HT-29 (cell line): Measurements from ENCODE around the gene KIF2A. TPM values are rescaled to one million over a fixed set of nuclear protein-coding genes. Genes with fewer than 3 reads are reported as not detected.
A peak's percentile ranks its signal among the peaks of the same experiment; 100 is the strongest.

ENCODE experiments used
- DNase-seq: peaks from one replicate; pipeline ENCODE4 v3.0.0-alpha.2; 2015; ENCODE audit warnings: low spot score
- total RNA-seq: library from RNA; depleted of rRNA; stranded (reverse); fragments of >200 nt; shearing (Covaris generic); gene quantifications from 2 replicates; pipeline ENCODE4 v1.2.3, GENCODE V29; 2014

KIF2A gene
- total RNA-seq, 1 experiment from 2014 or later, result 14.9 TPM

- no peak for DNase-seq
These were observed 21.4 kb downstream of the KIF2A start for GRCh38 chr5:62327138-62328053.

DNA sequence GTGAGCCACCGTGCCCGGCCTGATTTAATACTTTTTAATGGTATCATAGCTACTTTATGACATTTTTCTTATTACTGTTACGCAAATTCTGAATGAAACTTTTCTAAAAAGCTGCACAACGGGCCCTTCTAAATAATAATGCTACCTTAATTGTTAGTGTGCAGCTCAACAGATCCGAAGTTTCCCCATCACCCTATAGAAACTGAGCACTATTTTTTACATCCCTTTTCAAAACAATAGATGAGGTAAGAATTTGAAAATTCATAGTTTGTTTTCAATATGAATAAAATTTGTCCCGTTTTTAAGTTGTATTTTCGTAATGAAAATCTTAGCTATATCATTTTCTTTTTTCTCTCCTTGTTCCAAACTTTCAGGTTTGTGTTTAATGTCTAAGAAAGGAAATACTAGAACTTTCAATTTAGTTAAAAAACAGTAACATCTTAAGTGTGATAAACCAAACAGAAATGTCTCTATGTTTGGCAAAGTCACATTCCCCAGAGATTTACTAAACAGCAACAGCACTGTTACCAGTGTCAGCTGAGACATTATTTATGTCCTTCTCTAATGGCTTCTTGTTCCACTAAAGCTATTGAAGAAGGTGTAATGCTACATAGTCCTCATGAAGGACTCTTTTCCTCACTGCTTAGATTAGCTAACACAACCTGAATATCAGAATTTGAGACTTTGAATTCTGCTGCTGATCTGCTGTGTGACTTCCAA is 22.9 kb downstream of the KIF2A start:
- DNase-seq, result no peak

GRCh38 chr5:62330302-62330701 is 24.3 kb downstream of the KIF2A start:
- no peak for DNase-seq

GRCh38 chr5:62331921-62332320 is 25.9 kb downstream of the KIF2A start:
- DNase-seq, result no peak

DNA sequence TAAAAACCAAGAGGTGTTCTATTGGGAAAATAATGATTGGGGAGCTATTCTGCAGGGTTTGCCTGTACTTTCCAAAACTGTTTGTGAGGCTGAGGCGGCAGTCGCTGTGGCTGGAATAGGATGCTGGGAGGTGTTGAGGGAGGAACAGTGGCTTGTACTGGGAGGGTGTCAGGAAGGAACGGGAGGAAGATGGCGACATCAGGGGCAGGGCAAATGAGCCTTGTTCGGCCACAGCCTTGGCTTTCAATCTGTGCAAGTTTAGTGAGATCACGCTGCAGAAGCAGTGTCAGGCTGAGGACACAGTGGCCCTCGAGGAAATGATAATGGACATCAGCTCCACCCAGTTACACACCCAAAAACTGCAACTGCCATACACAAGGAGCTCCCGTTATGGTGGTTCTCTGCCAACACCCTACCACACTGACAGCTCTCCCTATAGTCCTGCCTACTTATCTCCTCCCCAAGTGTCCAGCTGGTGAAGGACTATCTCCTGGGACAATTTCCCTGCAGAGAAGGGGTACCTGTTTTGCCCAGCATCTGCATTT is 27.3 kb downstream of the KIF2A start:
- DNase-seq, result no peak

DNA sequence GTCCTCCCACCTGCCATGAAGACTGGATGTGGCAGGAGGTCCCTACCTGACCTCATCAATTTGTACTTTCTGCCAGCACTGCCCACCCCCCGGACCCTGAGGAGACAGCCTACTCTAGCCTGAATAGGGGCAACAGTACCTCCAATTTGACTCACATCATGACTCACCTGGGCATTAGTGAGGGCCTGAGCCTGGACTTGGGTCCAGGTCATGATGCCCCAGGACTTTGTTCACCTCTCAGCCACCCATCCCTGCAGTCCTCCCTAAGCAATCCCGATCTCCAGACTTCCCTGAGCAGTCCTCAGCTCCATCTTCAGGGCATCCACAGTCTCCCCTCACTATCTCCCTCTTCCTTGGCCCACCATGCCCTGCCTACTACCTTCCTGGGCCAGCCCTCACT is 28.1 kb downstream of the KIF2A start:
- DNase-seq, result no peak

- DNase-seq, result peak; percentile 51
These were observed 34.4 kb downstream of the KIF2A start for GRCh38 chr5:62340392-62340791.

DNA sequence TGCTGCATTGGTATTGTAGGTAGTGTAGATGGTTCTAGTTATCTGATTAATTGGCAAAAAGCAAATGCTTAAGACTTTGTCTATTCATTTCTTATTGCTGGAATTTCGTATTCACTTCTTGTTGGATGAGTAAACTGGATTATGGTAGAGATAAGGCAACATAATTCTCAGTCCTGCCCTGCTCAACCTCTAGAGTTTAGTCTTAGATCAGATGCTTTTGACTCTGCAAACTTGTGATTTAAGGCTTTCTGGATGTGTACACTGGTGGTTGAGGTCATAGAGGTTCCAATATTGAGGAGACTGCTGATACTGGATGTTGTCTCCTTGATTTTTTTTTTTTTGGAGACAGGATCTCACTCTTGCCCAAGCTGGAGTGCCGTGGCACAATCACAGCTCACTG is 35.0 kb downstream of the KIF2A start:
- DNase-seq, result no peak

DNA sequence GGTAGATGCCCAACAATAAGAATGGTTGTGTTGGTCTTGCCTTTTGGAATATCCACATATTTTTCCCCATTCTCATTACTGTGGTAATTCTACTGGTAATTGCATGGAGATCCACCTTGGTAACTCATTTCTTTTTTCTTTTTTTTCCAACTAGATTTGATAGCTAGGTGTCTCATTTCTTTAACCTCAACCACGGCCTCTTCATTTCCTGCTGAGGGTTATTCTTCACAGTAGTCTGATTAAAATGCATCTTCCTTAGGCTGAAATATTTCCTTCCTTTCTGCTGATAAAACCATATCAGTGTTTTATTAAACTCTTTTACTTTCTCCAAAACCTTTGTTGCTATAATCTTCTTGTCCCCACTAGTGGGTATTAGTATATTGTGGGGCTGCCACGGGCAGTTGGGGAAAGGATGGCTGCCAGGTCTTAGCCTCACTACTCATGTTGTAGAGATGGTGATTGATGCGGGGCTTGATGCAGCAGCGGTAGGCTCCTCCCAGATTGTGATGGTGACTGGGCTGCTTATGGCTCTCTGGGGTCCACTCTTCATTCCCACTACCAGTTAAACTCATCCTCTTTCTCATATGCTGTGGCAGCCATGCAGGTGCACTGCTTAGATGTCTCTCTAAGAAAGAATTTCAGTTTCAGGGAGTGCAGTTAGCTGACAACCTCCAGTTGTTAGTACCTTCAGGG is 35.9 kb downstream of the KIF2A start:
- DNase-seq, result no peak

- no peak for DNase-seq
These were observed 36.5 kb downstream of the KIF2A start for GRCh38 chr5:62342476-62342837.

- DNase-seq, result no peak
These were observed 37.4 kb downstream of the KIF2A start for GRCh38 chr5:62343428-62343827.

- DNase-seq, result no peak
These were observed 40.7 kb downstream of the KIF2A start for GRCh38 chr5:62346748-62347147.

GRCh38 chr5:62347928-62348327 is 41.9 kb downstream of the KIF2A start:
- DNase-seq, result no peak

DNA sequence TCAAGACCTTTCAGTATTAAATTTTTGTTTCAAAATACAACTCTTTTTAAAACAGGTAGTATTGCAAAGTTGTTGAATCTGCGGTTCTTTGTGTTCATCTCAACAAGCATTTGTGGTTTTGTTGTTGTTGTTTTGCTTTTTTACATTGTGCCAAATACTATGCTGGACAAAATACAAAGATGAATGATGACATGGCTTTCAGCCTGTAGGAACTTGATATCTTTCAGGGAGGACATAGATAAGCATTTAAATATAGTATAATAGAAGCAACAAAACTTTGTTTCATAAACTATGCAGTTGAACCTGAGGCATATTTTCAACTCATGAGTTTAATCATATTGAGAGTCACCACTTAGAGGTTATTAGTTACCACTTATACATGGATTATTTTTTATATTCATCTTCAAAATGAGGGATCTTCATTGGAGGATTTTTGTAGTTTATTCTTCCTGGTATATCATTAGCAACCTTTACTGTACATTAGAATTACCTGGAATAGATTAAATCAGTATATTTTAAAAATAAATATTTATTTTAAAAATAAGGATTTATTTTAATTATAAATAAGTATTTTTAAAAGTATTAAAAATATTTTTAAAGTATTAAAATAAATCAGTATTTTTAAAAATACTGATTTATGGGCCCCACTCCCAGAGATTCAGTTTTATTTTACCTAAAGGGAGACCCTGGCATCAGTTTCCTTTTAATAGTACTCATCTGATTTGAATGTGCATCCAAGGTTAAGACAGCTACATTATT is 42.9 kb downstream of the KIF2A start:
- no peak for DNase-seq

DNA sequence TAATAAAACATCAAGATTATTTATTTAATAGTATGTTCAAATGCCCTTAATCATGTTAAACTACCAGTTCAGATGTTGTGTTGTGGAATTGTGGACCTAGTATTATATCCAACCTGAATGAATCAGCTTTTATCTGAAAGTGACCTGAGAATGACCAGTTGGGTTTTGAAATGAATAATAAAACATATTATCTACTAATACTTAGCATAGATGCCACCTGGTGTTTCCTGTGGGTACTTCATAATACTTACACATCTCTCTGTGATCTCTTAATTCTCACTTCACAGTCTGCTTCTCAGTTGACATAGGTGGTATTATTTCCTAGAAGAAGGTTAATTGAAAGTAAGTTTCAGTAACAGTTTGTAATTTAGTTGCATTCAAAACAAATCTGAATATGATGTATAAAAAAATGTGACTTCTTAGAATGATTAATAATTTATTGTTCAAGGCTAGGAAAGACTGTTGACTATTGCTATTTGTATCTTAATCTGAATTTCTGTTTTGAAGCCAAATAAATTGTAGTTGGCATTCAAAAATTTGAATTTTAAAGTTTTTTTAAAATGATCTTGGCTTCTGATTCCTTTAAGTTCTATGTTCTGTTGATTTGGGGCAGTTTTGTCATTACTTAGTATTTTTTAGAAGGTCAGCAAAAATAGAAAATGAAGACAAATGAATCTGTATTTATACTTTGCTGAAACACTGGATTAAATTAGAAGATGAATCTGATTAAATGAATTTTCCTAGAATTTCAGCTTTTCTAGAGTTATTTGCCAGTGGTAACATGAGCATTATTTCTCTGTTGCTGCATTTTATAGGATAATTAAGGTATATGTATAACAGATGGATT is 48.2 kb downstream of the KIF2A start:
- peak; percentile 78 for DNase-seq

- DNase-seq, result no peak
These were observed 56.7 kb downstream of the KIF2A start for GRCh38 chr5:62362701-62363100.

DNA sequence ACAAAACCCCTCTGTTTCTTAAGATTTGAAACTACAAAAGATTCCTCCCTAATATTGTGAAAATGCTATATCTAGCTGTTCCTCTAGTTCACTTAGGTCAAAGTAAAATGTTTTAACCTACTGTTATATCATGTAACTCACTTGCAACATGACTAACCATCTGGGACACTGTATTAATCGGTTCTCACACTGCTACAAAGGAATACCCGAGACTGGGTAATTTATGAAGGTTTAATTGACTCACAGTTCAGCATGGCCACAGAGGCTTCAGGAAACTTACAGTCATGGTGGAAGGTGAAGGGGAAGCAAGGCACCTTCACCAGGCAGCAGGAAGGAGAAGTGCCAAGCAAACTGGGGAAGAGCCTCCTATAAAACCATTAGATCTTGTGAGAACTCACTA is 63.0 kb downstream of the KIF2A start:
- DNase-seq, result no peak

GRCh38 chr5:62371409-62371808 is 65.4 kb downstream of the KIF2A start:
- no peak for DNase-seq

DNA sequence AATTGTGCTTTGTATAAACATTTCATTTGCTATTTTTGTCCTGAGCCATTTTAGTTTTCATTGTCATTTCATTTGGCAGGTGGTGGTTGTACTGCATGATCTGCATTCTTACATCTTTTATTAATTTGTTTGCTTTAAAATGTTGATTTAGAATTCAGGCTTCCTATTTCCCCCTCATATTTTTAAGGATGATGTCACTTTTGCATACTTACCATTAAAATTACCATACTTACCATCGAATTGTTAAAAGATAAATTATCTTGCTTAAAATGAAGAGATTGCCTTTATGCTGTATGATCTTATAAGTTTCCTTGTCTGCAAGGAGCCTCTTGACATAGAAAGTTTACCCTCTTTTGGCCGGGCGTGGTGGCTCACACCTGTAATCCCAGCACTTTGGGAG is 66.6 kb downstream of the KIF2A start:
- no peak for DNase-seq

DNA sequence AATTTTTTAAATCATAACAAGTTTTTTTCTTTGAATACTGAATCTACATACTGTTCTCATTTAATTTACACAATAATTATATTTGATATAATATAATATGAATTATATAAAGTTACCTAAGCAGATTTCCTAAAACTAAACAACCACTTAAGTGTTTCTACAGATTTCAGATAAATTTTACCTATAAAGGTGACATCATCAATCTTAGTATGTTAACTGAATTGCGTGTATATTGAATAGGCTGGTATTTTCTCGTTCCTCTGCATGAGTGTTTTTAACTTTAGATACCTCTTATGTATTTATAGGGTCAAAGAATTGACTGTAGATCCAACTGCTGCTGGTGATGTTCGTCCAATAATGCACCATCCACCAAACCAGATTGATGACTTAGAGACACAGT is 67.4 kb downstream of the KIF2A start:
- DNase-seq, result no peak
